ENCODE measurements around the gene FAM200B. TPM values are rescaled to one million over a fixed set of nuclear protein-coding genes. Genes with fewer than 3 reads are reported as not detected.

Gene FAM200B
- 10 to 100 TPM; 34.7 to 66.9 (median 55.9) TPM for total RNA-seq

DNA sequence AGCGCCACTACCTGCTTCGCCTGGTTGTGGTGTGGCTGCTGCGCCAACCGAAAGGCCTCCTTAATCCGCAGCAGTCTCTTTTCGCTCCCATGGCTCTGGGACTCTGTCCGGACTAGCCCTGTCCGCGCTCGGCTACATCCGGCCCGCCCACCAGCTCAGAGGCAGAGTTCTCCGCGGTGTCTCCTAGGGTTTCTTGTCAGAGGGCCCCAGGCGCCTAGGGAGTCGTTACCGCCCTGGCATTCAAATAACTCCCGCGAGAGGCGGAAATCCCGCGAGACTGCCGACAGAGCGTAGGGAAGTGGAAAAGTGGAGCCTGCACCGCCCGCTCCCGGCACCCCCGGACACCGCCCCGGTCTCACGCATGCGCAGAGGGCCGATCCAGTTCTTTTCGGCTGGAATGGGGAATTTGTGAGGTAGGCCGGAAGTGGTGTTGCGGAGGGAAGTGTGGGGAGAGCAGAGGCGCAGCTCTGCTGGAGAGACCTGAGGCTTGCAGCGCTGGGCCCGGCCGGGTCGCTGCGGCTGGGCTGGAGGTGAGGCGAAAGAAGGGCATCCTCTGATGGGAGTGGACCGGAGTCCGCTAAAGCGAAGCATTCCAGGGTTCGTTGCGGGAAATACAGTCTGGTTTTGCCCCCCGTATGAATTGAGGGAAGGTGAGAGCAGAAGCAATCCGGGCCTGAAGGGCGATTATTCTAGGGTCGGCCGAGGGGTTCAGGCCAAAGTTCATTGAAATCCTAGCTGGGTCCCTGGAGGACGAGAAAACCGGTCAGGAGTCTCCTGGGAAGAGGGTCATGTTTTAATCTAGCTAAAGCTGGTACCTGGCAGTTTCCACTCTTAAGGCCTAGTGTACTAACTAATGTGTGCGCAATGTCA is at the start of gene FAM200B:
Gene FAM200B (plus strand): TSS at position 456 of the 870 bp plus-strand sequence. CDS start 5,151 bp downstream, outside the sequence.
- H3K27ac ChIP-seq = peak within 1 kb of the TSS; percentile 92
- no peaks in the 10 kb centered on the region for H3K36me3 ChIP-seq
- no peaks in the 10 kb centered on the region for H3K9me3 ChIP-seq
- H3K27me3 ChIP-seq = no peaks in the 10 kb centered on the region
- no peaks in the 10 kb centered on the region for H3K4me1 ChIP-seq
- intact Hi-C loops (cut with DNase I; ENCODE audit: low total_unique reads) = no loop called here
- peak; percentile 95 to 98 for DNase-seq (ENCODE audit: low spot score in 2 of 2)
- TF ChIP-seq POLR2A (IDR thresholded peaks at IDR 0.05) (peak; percentile 76), CTCF (IDR thresholded peaks at IDR 0.05) (peak in 2 of 3 donors; percentile 30 to 37), POLR2AphosphoS5 (IDR thresholded peaks at IDR 0.05) (peak in 2 of 3 donors; percentile 75 to 86)
- peak within 1 kb of the TSS; percentile 59 to 77 (median 74) for H3K4me3 ChIP-seq

DNA sequence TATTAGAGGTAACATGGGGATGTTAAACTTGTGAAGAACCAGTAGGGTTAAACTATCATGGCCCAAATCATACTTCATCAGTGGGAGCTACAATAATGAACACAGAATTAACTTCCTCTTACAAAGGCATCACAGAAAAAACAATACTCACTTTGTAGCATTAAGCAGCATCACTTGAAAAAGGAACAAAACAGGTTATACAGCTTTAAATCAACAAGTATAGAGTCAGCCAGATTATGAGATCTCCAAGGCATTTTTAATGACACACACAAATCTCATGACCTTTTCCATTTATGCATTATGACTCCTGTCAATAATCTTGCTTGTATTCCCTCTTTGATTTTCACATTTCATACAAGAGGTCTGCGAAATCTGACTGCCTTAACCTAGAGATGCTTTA is 44.8 kb upstream of the FAM200B start:
- H3K36me3 ChIP-seq = no peaks in the 10 kb centered on the region
- TF ChIP-seq CTCF (IDR thresholded peaks at IDR 0.05) (no peak), POLR2A (IDR thresholded peaks at IDR 0.05) (no peak), POLR2AphosphoS5 (IDR thresholded peaks at IDR 0.05) (no peak)
- H3K9me3 ChIP-seq = no peaks in the 10 kb centered on the region
- intact Hi-C loops (cut with DNase I; ENCODE audit: low total_unique reads) = no loop called here
- H3K27ac ChIP-seq = peak overlapping the region; percentile 13 to 80
- no peaks in the 10 kb centered on the region for H3K4me1 ChIP-seq
- H3K4me3 ChIP-seq = no peak overlapping the region
- no peak for DNase-seq (ENCODE audit: low spot score in 2 of 2)
- no peaks in the 10 kb centered on the region for H3K27me3 ChIP-seq

- Histone ChIP-seq H3K27ac (no peak overlapping the region), H3K27me3 (no peaks in the 10 kb centered on the region), H3K36me3 (no peaks in the 10 kb centered on the region), H3K9me3 (no peaks in the 10 kb centered on the region), H3K4me3 (no peak overlapping the region), H3K4me1 (no peaks in the 10 kb centered on the region)
- no peak for DNase-seq (ENCODE audit: low spot score in 2 of 2)
- intact Hi-C loops (cut with DNase I; ENCODE audit: low total_unique reads) = no loop called here
- TF ChIP-seq POLR2A (IDR thresholded peaks at IDR 0.05) = no peak
- TF ChIP-seq POLR2AphosphoS5 (IDR thresholded peaks at IDR 0.05) = no peak
- TF ChIP-seq CTCF (IDR thresholded peaks at IDR 0.05) = no peak
These were observed 43.2 kb upstream of the FAM200B start for GRCh38 chr4:15638418-15638817.

DNA sequence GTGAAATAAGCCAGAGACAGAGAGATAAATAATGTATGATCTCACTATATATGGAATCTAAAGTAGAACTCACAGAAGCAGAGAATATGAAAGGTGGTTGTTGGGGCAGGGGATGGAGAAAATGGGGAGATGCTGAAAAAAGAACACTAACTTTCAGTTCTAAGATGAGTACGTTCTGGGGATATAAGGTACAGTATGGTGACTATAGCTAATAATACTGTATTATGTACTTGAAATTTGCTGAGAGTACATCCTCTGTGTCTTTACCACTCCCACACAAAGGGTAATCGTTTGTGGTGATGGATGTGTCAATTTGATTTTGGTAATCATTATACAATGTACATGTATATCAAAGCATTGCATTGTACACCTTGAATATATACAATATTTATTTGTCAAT is 33.0 kb upstream of the FAM200B start:
- H3K4me3 ChIP-seq = no peak overlapping the region
- no peaks in the 10 kb centered on the region for H3K27me3 ChIP-seq
- H3K9me3 ChIP-seq = no peaks in the 10 kb centered on the region
- H3K27ac ChIP-seq = peak overlapping the region in 1 of 2 donors; percentile 11
- no peaks in the 10 kb centered on the region for H3K36me3 ChIP-seq
- intact Hi-C loops (cut with DNase I; ENCODE audit: low total_unique reads) = no loop called here
- TF ChIP-seq POLR2A (IDR thresholded peaks at IDR 0.05) (no peak), CTCF (IDR thresholded peaks at IDR 0.05) (no peak), POLR2AphosphoS5 (IDR thresholded peaks at IDR 0.05) (no peak)
- H3K4me1 ChIP-seq = peaks cover 6 to 11% of the 10 kb centered on the region in 2 donors
- no peak for DNase-seq (ENCODE audit: low spot score in 2 of 2)

DNA sequence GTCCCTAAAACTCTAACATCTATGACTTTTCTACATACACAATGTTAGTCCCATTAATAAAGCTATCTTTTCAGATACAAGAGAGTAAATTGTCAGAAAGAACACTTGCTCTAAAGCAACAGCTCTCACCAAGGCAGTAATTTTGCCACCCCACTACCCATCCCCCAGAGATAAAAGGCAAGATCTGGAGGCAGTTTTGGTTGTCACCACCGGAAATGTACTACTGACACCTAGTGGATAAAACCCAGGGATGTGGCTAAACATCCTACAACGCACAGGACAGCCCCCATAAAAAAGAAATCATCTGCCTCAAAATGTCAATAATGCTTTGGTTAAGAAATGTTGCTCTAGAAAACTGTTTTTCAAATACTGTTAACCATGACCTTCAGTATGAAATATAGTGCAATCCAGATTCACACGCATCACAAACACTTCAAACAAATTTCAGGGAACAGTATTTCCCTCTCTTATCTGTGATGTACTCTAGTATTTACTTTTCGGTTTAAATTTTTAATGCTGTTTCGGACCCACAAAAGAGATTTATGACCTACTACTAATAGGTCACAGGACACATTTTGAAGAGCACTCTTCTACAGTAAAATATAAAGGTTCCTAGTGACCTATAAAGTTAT is 31.6 kb upstream of the FAM200B start:
- Histone ChIP-seq H3K4me1 (peaks cover 6 to 11% of the 10 kb centered on the region in 2 donors), H3K9me3 (no peaks in the 10 kb centered on the region), H3K36me3 (no peaks in the 10 kb centered on the region), H3K27me3 (no peaks in the 10 kb centered on the region), H3K27ac (peak overlapping the region; percentile 6 to 9), H3K4me3 (no peak overlapping the region)
- no peak for DNase-seq (ENCODE audit: low spot score in 2 of 2)
- intact Hi-C loops (cut with DNase I; ENCODE audit: low total_unique reads) = loop anchor here (2.0 kb wide), 1 partner anchor 25 kb away; no protein-coding TSS in a partner anchor
- no peak for TF ChIP-seq POLR2A (IDR thresholded peaks at IDR 0.05)
- no peak for TF ChIP-seq POLR2AphosphoS5 (IDR thresholded peaks at IDR 0.05)
- peak; percentile 26 to 57 (median 51) for TF ChIP-seq CTCF (IDR thresholded peaks at IDR 0.05)
